K562 (cell line): Measurements from ENCODE around the gene TMEM203. TPM values are rescaled to one million over a fixed set of nuclear protein-coding genes. Genes with fewer than 3 reads are reported as not detected.

ENCODE experiments used
- ATF7 ChIP-seq: fragments of 450-650 bp; IDR thresholded peaks from 2 replicates; pipeline ENCODE4 v1.7.1; 2014; ENCODE audit warnings: mild to moderate bottlenecking, moderate library complexity
- CBFA2T3 ChIP-seq: fragments of 450-650 bp; IDR thresholded peaks from 2 replicates; pipeline ENCODE4 v1.6.1; 2017
- CBFB ChIP-seq: sonication (generic); formaldehyde crosslinking; IDR thresholded peaks from 2 replicates; pipeline ENCODE4 v1.4.0; 2020; ENCODE audit warnings: mild to moderate bottlenecking, missing genetic modification reagents
- CCAR2 ChIP-seq: fragments of 200-400 bp; formaldehyde crosslinking; IDR thresholded peaks from 2 replicates; pipeline ENCODE4 v1.6.1; 2017; ENCODE audit warnings: mild to moderate bottlenecking, low read depth, low read length
- ERF ChIP-seq: fragments of 450-650 bp; formaldehyde crosslinking; IDR thresholded peaks from 2 replicates; pipeline ENCODE4 v1.4.0; 2020; ENCODE audit warnings: mild to moderate bottlenecking, mixed read lengths
- HDAC8 ChIP-seq: fragments of 450-650 bp; IDR thresholded peaks from 2 replicates; pipeline ENCODE4 v1.6.1; 2016; ENCODE audit warnings: mild to moderate bottlenecking, missing genetic modification characterization, moderate library complexity, missing compliant biosample characterization
- HDGF ChIP-seq: fragments of 450-650 bp; IDR thresholded peaks from 2 replicates; pipeline ENCODE4 v1.6.1; 2016
- HMGN3 ChIP-seq: IDR thresholded peaks from 2 replicates; pipeline ENCODE4 v1.6.1; 2011; ENCODE audit warnings: borderline replicate concordance, low read depth, mild to moderate bottlenecking, mixed read lengths, low read length; ENCODE audit not compliant: insufficient read length; ENCODE audit errors: extremely low read depth
- KAT7 ChIP-seq: sonication (generic); formaldehyde crosslinking; IDR thresholded peaks from 2 replicates; pipeline ENCODE4 v1.8.0; 2022; ENCODE audit warnings: missing genetic modification reagents, mild to moderate bottlenecking, borderline replicate concordance
- MTA2 ChIP-seq: fragments of 450-650 bp; IDR thresholded peaks from 2 replicates; pipeline ENCODE4 v1.6.1; 2016; ENCODE audit warnings: low read depth
- MYNN ChIP-seq, 2 experiments: sonication (generic); formaldehyde crosslinking in 1 of 2; IDR thresholded peaks; 2 replicates each; pipeline versions ENCODE4 v1.5.0 to v1.6.1; 2016 to 2020; ENCODE audit warnings: antibody characterized with exemption in 1 of 2, missing genetic modification reagents in 1 of 2
- NBN ChIP-seq: fragments of 450-650 bp; IDR thresholded peaks from 2 replicates; pipeline ENCODE4 v1.6.1; 2016; ENCODE audit warnings: low read depth, mild to moderate bottlenecking
- POLR2A ChIP-seq: fragments of 450-650 bp; conservative IDR thresholded peaks from 2 replicates; pipeline ENCODE4 v1.6.1; 2016
- RUNX1 ChIP-seq: sonication (generic); IDR thresholded peaks from 2 replicates; pipeline ENCODE4 v1.6.1; 2016; ENCODE audit warnings: antibody characterized with exemption, low read depth
- SETDB1 ChIP-seq: IDR thresholded peaks from one replicate; pipeline ENCODE4 v1.6.1; 2012; ENCODE audit warnings: low read length, control low read depth, inconsistent platforms
- SIX5 ChIP-seq, 2 experiments: IDR thresholded peaks; 2 replicates each; pipeline ENCODE4 v1.6.1; 2011; ENCODE audit warnings: low read length in 2 of 2, borderline replicate concordance in 1 of 2, low read depth in 1 of 2, mild to moderate bottlenecking in 1 of 2, moderate library complexity in 1 of 2; ENCODE audit not compliant: insufficient read depth in 1 of 2
- SMARCA4 ChIP-seq: fragments of 450-650 bp; IDR thresholded peaks from 2 replicates; pipeline ENCODE4 v1.6.1; 2016
- TEAD1 ChIP-seq, 2 experiments: fragments of 450-650 bp in 1 of 2; sonication (generic) in 1 of 2; formaldehyde crosslinking; IDR thresholded peaks; 2 replicates each; pipeline versions ENCODE4 v1.4.0 to v1.8.0; 2020 to 2022; ENCODE audit warnings: mild to moderate bottlenecking in 2 of 2, missing genetic modification reagents in 1 of 2
- ZBTB7A ChIP-seq: IDR thresholded peaks from 2 replicates; pipeline ENCODE4 v1.6.1; 2011; ENCODE audit warnings: low read depth, mild to moderate bottlenecking, low read length, moderate library complexity, borderline replicate concordance; ENCODE audit not compliant: control insufficient read depth
- ZNF274 ChIP-seq: IDR thresholded peaks from 2 replicates; pipeline ENCODE4 v1.6.1; 2011; ENCODE audit warnings: low read depth, mild to moderate bottlenecking, low read length, moderate library complexity, borderline replicate concordance
- polyA plus RNA-seq, 8 experiments: library from polyadenylated mRNA; depleted of rRNA in 4 of 8; stranded (reverse) in 5 of 8; unstranded in 3 of 8; fragments of >200 nt; fragmentation: Nextera tagmentation in 2 of 8; fragmentation: Illumina TruSeq in 1 of 8; extraction: Ambion mirVana in 2 of 8; extraction: Trizol in 1 of 8; gene quantifications; 2 replicates each; pipeline versions ENCODE4 v1.2.1 to v1.2.3, GENCODE V29; 2011 to 2014; ENCODE audit warnings: inconsistent platforms in 1 of 8, missing spikeins in 1 of 8
- total RNA-seq, 7 experiments: library from RNA; depleted of rRNA in 6 of 7; stranded (reverse); fragments of >200 nt in 6 of 7; fragmentation: Illumina TruSeq in 2 of 7; extraction: Trizol in 2 of 7; gene quantifications; 2 replicates each; pipeline versions ENCODE4 v1.2.1 to v1.2.3, GENCODE V29; 2011 to 2021; ENCODE audit warnings: low replicate concordance in 1 of 7
- TF ChIP-seq, protein P1 (sequence below): fragments of 250-450 bp; sonication (Bioruptor Pico); IDR thresholded peaks from 2 replicates; pipeline ENCODE4 v1.9.0; 2021; ENCODE audit warnings: mild to moderate bottlenecking, inconsistent platforms
- TF ChIP-seq, protein P2 (sequence below): fragments of 450-650 bp; IDR thresholded peaks from 2 replicates; pipeline ENCODE4 v1.6.1; 2016; ENCODE audit warnings: low read depth, mild to moderate bottlenecking, moderate library complexity
- TF ChIP-seq, protein P3 (sequence below): fragments of 250-450 bp; sonication (Bioruptor Pico); IDR thresholded peaks from 2 replicates; pipeline ENCODE4 v1.8.0; 2021; ENCODE audit warnings: borderline replicate concordance, mild to moderate bottlenecking, moderate library complexity; ENCODE audit not compliant: poor library complexity, severe bottlenecking
- TF ChIP-seq, protein P4 (sequence below): fragments of 450-650 bp; IDR thresholded peaks from 2 replicates; pipeline ENCODE4 v1.6.1; 2016; ENCODE audit warnings: antibody characterized with exemption

Gene TMEM203
- total and polyA plus RNA-seq, 9 of the 15 experiments (the other 6 are each of a cell fraction or from before 2014, with no cell fraction given), result 8.8 to 59.5 (median 37.6) TPM

DNA sequence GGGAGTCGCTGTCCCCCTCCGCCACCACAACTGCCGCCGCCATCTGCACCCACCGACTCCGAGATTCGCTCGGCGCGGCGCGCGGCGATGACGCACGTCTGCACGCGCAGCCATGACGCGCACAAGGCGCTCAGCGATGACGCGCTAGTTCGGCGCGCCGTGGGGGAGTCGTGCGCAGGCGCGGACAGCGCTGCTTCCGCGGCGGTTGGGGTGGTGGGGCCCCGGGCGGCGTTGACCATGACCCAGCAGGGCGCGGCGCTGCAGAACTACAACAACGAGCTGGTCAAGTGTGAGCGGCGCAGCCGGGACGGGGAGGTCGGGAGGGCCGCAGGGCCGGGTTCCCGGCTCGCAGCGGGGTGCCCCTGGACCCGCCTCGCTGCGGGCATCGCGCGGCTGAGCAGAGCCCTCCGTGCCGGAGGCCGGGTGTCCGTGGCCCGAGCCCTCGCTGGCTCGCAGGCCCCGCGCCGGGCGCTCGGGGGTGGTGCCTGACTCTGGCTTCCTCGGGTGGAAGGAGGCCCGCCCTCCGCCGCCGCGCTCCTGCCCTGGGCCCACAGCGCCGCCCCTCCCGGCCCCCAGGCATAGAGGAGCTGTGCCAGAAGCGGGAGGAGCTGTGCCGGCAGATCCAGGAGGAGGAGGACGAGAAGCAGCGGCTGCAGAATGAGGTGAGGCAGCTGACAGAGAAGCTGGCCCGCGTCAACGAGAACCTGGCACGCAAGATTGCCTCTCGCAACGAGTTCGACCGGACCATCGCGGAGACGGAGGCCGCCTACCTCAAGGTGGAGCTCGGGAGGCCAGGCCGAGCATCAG, 16.8 kb downstream of the TMEM203 start, which contains the start of the genes ANAPC2 and SSNA1 (continued):
- TF ChIP-seq KAT7 (CRISPR knock-in tag) (0 out of 2 replicates have a peak, but pooled peaks have one; percentile 56), SETDB1 (peak; percentile 86), HDAC8 (tag) (0 out of 2 replicates have a peak, but pooled peaks have one; percentile 30), HMGN3 (peak; percentile 94), ZBTB7A (peak; percentile 74; the same call in 1 of the 2 replicates), MYNN (IDR thresholded peaks at IDR 0.05) (peak; percentile 59; the same call in 1 of the 2 replicates), MYNN (CRISPR knock-in tag; IDR thresholded peaks at IDR 0.05) (no peak), NBN (peak; percentile 95), ATF7 (peak; percentile 95), MTA2 (no peak), RUNX1 (0 out of 2 replicates have a peak, but pooled peaks have one; percentile 14), SMARCA4 (no peak), CBFB (CRISPR knock-in tag) (no peak), SIX5 (IDR thresholded peaks at IDR 0.05; ENCODE audit: borderline replicate concordance in 1 of 2, insufficient read depth in 1 of 2, low read depth in 1 of 2, low read length in 2 of 2) (peak; percentile 59 to 67; a peak in 3 of 4 replicates), TEAD1 (CRISPR knock-in tag; IDR thresholded peaks at IDR 0.05) (peak in 1 of 2 experiments; percentile 67; a peak in 1 of 4 replicates), POLR2A (peak; percentile 82), ERF (peak; percentile 28; the same call in 1 of the 2 replicates), HDGF (peak; percentile 92; the same call in 1 of the 2 replicates), CCAR2 (no peak), ZNF274 (no peak), CBFA2T3 (peak; percentile 19; the same call in 1 of the 2 replicates)
- TF ChIP-seq, protein P1, sequence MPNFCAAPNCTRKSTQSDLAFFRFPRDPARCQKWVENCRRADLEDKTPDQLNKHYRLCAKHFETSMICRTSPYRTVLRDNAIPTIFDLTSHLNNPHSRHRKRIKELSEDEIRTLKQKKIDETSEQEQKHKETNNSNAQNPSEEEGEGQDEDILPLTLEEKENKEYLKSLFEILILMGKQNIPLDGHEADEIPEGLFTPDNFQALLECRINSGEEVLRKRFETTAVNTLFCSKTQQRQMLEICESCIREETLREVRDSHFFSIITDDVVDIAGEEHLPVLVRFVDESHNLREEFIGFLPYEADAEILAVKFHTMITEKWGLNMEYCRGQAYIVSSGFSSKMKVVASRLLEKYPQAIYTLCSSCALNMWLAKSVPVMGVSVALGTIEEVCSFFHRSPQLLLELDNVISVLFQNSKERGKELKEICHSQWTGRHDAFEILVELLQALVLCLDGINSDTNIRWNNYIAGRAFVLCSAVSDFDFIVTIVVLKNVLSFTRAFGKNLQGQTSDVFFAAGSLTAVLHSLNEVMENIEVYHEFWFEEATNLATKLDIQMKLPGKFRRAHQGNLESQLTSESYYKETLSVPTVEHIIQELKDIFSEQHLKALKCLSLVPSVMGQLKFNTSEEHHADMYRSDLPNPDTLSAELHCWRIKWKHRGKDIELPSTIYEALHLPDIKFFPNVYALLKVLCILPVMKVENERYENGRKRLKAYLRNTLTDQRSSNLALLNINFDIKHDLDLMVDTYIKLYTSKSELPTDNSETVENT (CRISPR knock-in tag), result peak; percentile 17; the same call in 1 of the 2 replicates
- TF ChIP-seq, protein P2, sequence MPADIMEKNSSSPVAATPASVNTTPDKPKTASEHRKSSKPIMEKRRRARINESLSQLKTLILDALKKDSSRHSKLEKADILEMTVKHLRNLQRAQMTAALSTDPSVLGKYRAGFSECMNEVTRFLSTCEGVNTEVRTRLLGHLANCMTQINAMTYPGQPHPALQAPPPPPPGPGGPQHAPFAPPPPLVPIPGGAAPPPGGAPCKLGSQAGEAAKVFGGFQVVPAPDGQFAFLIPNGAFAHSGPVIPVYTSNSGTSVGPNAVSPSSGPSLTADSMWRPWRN, result no peak
- TF ChIP-seq, protein P3, sequence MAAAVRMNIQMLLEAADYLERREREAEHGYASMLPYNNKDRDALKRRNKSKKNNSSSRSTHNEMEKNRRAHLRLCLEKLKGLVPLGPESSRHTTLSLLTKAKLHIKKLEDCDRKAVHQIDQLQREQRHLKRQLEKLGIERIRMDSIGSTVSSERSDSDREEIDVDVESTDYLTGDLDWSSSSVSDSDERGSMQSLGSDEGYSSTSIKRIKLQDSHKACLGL, result peak; percentile 35
- TF ChIP-seq, protein P4, sequence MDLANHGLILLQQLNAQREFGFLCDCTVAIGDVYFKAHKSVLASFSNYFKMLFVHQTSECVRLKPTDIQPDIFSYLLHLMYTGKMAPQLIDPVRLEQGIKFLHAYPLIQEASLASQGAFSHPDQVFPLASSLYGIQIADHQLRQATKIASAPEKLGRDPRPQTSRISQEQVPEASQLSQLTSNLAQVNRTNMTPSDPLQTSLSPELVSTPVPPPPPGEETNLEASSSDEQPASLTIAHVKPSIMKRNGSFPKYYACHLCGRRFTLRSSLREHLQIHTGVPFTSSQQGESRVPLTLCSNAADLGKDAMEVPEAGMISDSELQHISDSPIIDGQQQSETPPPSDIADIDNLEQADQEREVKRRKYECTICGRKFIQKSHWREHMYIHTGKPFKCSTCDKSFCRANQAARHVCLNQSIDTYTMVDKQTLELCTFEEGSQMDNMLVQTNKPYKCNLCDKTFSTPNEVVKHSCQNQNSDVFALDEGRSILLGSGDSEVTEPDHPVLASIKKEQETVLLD, result peak; percentile 79
